K562 (cell line): Measurements from ENCODE around the gene MON1A. TPM values are rescaled to one million over a fixed set of nuclear protein-coding genes. Genes with fewer than 3 reads are reported as not detected.

Experiments
- AFF1 ChIP-seq, 2 experiments: fragments of 450-650 bp; IDR thresholded peaks; 2 replicates each; pipeline ENCODE4 v1.6.1; 2018; ENCODE audit warnings: mild to moderate bottlenecking in 2 of 2, low read depth in 1 of 2; ENCODE audit not compliant: partially characterized antibody in 2 of 2
- E2F6 ChIP-seq, 2 experiments: IDR thresholded peaks; 2 replicates each; pipeline ENCODE4 v1.6.1; 2011; ENCODE audit warnings: borderline replicate concordance in 1 of 2, control low read depth in 1 of 2, low read depth in 1 of 2, low read length in 1 of 2, mild to moderate bottlenecking in 1 of 2, mixed read lengths in 1 of 2, moderate library complexity in 1 of 2; ENCODE audit not compliant: insufficient read depth in 1 of 2, insufficient read length in 1 of 2, poor library complexity in 1 of 2, severe bottlenecking in 1 of 2; ENCODE audit errors: extremely low read depth in 1 of 2
- HBP1 ChIP-seq: fragments of 450-650 bp; formaldehyde crosslinking; IDR thresholded peaks from 2 replicates; pipeline ENCODE4 v1.4.0; 2022; ENCODE audit warnings: missing genetic modification characterization
- MBD2 ChIP-seq: sonication (generic); IDR thresholded peaks from 2 replicates; pipeline ENCODE4 v1.6.1; 2016; ENCODE audit warnings: low read depth, borderline replicate concordance
- NFIC ChIP-seq: fragments of 450-650 bp; IDR thresholded peaks from 2 replicates; pipeline ENCODE4 v1.6.1; 2017; ENCODE audit warnings: mild to moderate bottlenecking, inconsistent platforms
- RBM25 ChIP-seq: fragments of 200-400 bp; formaldehyde crosslinking; IDR thresholded peaks from 2 replicates; pipeline ENCODE4 v1.6.1; 2018; ENCODE audit warnings: low read length, low read depth, moderate library complexity; ENCODE audit not compliant: severe bottlenecking
- REST ChIP-seq, 2 experiments: fragments of 450-650 bp; formaldehyde crosslinking in 1 of 2; IDR thresholded peaks; 2 replicates each; pipeline versions ENCODE4 v1.4.0 to v1.6.1; 2014 to 2020; ENCODE audit warnings: mild to moderate bottlenecking in 2 of 2, borderline replicate concordance in 1 of 2, low read depth in 1 of 2
- SNRNP70 ChIP-seq: fragments of 200-400 bp; formaldehyde crosslinking; optimal IDR thresholded peaks from 2 replicates; pipeline ENCODE3; 2017; ENCODE audit warnings: low read depth, low read length
- ZNF561 ChIP-seq: fragments of 450-650 bp; formaldehyde crosslinking; conservative IDR thresholded peaks from 2 replicates; pipeline ENCODE4 v1.4.0; 2020; ENCODE audit warnings: mild to moderate bottlenecking, moderate library complexity
- ZNF644 ChIP-seq: fragments of 200-800 bp; sonication (Bioruptor generic); IDR thresholded peaks from 2 replicates; pipeline ENCODE4 v1.6.1; 2016; ENCODE audit warnings: low read depth, missing genetic modification characterization, missing compliant biosample characterization
- polyA plus RNA-seq, 8 experiments: library from polyadenylated mRNA; depleted of rRNA in 4 of 8; stranded (reverse) in 5 of 8; unstranded in 3 of 8; fragments of >200 nt; fragmentation: Nextera tagmentation in 2 of 8; fragmentation: Illumina TruSeq in 1 of 8; extraction: Ambion mirVana in 2 of 8; extraction: Trizol in 1 of 8; gene quantifications; 2 replicates each; pipeline versions ENCODE4 v1.2.1 to v1.2.3, GENCODE V29; 2011 to 2014; ENCODE audit warnings: inconsistent platforms in 1 of 8, missing spikeins in 1 of 8
- total RNA-seq, 7 experiments: library from RNA; depleted of rRNA in 6 of 7; stranded (reverse); fragments of >200 nt in 6 of 7; fragmentation: Illumina TruSeq in 2 of 7; extraction: Trizol in 2 of 7; gene quantifications; 2 replicates each; pipeline versions ENCODE4 v1.2.1 to v1.2.3, GENCODE V29; 2011 to 2021; ENCODE audit warnings: low replicate concordance in 1 of 7

The MON1A gene
- total and polyA plus RNA-seq, 9 of the 15 experiments (the other 6 are each of a cell fraction or from before 2014, with no cell fraction given), result 1.1 to 13.8 (median 6.8) TPM

GRCh38 chr3:49939858-49940666, 10.5 kb upstream of the MON1A start, which contains the start of gene RBM6 (continued):
- TF ChIP-seq ZNF644 (tag) (peak; percentile 55; the same call in 1 of the 2 replicates), SNRNP70 (no peak), ZNF561 (no peak), HBP1 (CRISPR knock-in tag) (no peak; the same call in 1 of the 2 replicates), MBD2 (peak; percentile 88), E2F6 (IDR thresholded peaks at IDR 0.05; ENCODE audit: borderline replicate concordance in 1 of 2, extremely low read depth in 1 of 2, insufficient read depth in 1 of 2, insufficient read length in 1 of 2, low read depth in 1 of 2, low read length in 1 of 2, poor library complexity in 1 of 2, severe bottlenecking in 1 of 2) (peak; percentile 80 to 84), RBM25 (peak; percentile 20), NFIC (0 out of 2 replicates have a peak, but pooled peaks have one; percentile 18), REST (IDR thresholded peaks at IDR 0.05; ENCODE audit: borderline replicate concordance) (no peak), REST (CRISPR knock-in tag; IDR thresholded peaks at IDR 0.05; ENCODE audit: low read depth) (no peak), AFF1 (IDR thresholded peaks at IDR 0.05; ENCODE audit: low read depth in 1 of 2, partially characterized antibody in 2 of 2) (peak in 1 of 2 experiments; percentile 95)
